Panc1 (cell line): Measurements from ENCODE around the gene WDR64. TPM values are rescaled to one million over a fixed set of nuclear protein-coding genes. Genes with fewer than 3 reads are reported as not detected.

Experiments
- ATAC-seq: fragments of 200-7000 bp; cut with Tn5 transposase; 2 replicates; pipeline ENCODE4 v1.9.1; 2020; ENCODE audit warnings: mild to moderate bottlenecking, moderate library complexity
- BruUV-seq: library from RNA; stranded (reverse); fragments of 400-500 nt; replicated peaks from 2 replicates; lab custom pipeline; 2021; lab: Mats Ljungman, UMichigan
- CTCF ChIA-PET: fragments of 300-600 bp; sonication (Branson Sonifier 250); formaldehyde crosslinking; loops from one replicate; lab custom pipeline; 2022; ENCODE audit warnings: antibody characterized with exemption; lab: Charles Lee
- POLR2A ChIA-PET: fragments of 300-600 bp; sonication (Branson Sonifier 250); formaldehyde crosslinking; loops from one replicate; lab custom pipeline; 2022; ENCODE audit warnings: antibody characterized with exemption; lab: Charles Lee
- DNase-seq: peaks from one replicate; pipeline ENCODE4 v3.0.0-alpha.2; 2010; ENCODE audit warnings: low read depth, low spot score
- H3K27ac ChIP-seq: 2 replicates; pipeline ENCODE4 v1.5.1; 2011; ENCODE audit warnings: mild to moderate bottlenecking, low read length, inconsistent platforms
- H3K27me3 ChIP-seq: fragments of 200-500 bp; sonication (Bioruptor generic); 2 replicates; pipeline ENCODE4 v1.6.0; 2014; ENCODE audit warnings: low read length, inconsistent platforms; ENCODE audit not compliant: control insufficient read depth, insufficient read depth
- H3K36me3 ChIP-seq: fragments of 200-500 bp; sonication (Bioruptor generic); 2 replicates; pipeline ENCODE4 v1.5.1; 2014; ENCODE audit warnings: inconsistent platforms, mild to moderate bottlenecking, low read length, moderate library complexity; ENCODE audit not compliant: control insufficient read depth, insufficient read depth
- H3K4me1 ChIP-seq: 2 replicates; pipeline ENCODE4 v1.5.1; 2011; ENCODE audit warnings: inconsistent platforms, mild to moderate bottlenecking, low read length, moderate library complexity; ENCODE audit not compliant: control insufficient read depth, insufficient read depth
- H3K4me3 ChIP-seq, 2 experiments: 2 replicates each; pipeline ENCODE4 v1.5.1; 2011 to 2012; ENCODE audit warnings: low read depth in 2 of 2, low read length in 2 of 2, mild to moderate bottlenecking in 2 of 2, inconsistent platforms in 1 of 2, moderate library complexity in 1 of 2
- H3K9me3 ChIP-seq: fragments of 200-500 bp; sonication (Bioruptor generic); 2 replicates; pipeline ENCODE4 v1.5.1; 2014; ENCODE audit warnings: low read depth, mild to moderate bottlenecking, inconsistent platforms, low read length, moderate library complexity; ENCODE audit not compliant: control insufficient read depth, insufficient read depth
- CTCF ChIP-seq: fragments of 450-650 bp; IDR thresholded peaks from 2 replicates; pipeline ENCODE4 v1.5.1; 2017; ENCODE audit warnings: mild to moderate bottlenecking
- POLR2AphosphoS5 ChIP-seq: IDR thresholded peaks from 2 replicates; pipeline ENCODE4 v1.6.1; 2012; ENCODE audit warnings: mild to moderate bottlenecking, low read depth, low read length, moderate library complexity
- REST ChIP-seq, 2 experiments: IDR thresholded peaks; 2 replicates each; pipeline ENCODE4 v1.6.1; 2011 to 2012; ENCODE audit warnings: low read depth in 2 of 2, control low read depth in 1 of 2, low read length in 1 of 2, mild to moderate bottlenecking in 1 of 2, moderate library complexity in 1 of 2; ENCODE audit not compliant: insufficient read depth in 1 of 2
- SIN3A ChIP-seq: IDR thresholded peaks from 2 replicates; pipeline ENCODE4 v1.6.1; 2012; ENCODE audit warnings: low read depth, mild to moderate bottlenecking, low read length, moderate library complexity, borderline replicate concordance; ENCODE audit not compliant: insufficient read depth
- TCF7L2 ChIP-seq: IDR thresholded peaks from 2 replicates; pipeline ENCODE4 v1.6.1; 2011; ENCODE audit warnings: mild to moderate bottlenecking, low read depth, low read length, inconsistent platforms
- in situ Hi-C: cut with HindIII; loops from 2 replicates; pipeline ENCODE4 v1.10.0; 2016; ENCODE audit warnings: low sequenced_read_pairs, low pct_unique_long_range_greater_than_20kb
- intact Hi-C: fragments of 100-400 bp; cut with micrococcal nuclease; formaldehyde crosslinking; loops from one replicate; pipeline ENCODE4 v1.10.0; 2022; ENCODE audit not compliant: unreplicated experiment
- total RNA-seq: library from RNA; stranded (reverse); gene quantifications from one replicate; pipeline ENCODE4 v1.2.1, GENCODE V29; 2021; ENCODE audit not compliant: unreplicated experiment

Gene WDR64
- total RNA-seq, 1 experiment from 2014 or later: not detected

DNA sequence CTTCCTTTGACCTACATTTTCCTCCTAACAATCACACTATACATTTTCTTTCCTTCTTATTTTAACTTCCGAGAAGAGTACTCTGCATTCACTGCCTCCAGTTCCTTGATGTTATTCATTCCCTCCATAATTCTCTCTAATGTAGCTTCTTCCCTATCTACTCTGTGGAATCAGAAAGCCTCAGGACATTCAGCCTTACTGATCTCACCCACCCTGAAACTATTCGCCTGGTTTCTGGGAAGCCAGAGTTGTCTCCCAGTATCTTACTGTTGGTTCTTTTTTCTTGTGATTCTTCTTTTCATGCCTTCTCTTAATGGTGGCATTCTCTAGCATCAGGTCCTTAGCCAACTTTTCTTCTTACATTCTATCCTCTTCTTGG, 45.5 kb downstream of the WDR64 start:
- no TSS peak for BruUV-seq
- Histone ChIP-seq H3K27me3 (no peaks in the 10 kb centered on the region), H3K4me3 (no peak overlapping the region), H3K4me1 (no peaks in the 10 kb centered on the region), H3K36me3 (no peaks in the 10 kb centered on the region), H3K27ac (no peak overlapping the region), H3K9me3 (no peaks in the 10 kb centered on the region)
- in situ Hi-C loops (no loop called here), intact Hi-C loops (no loop called here)
- POLR2A ChIA-PET: no interaction called here
- ATAC-seq: no peak
- CTCF ChIA-PET: no interaction called here
- TF ChIP-seq POLR2AphosphoS5: no peak
- TF ChIP-seq REST (IDR thresholded peaks at IDR 0.05; ENCODE audit: insufficient read depth in 1 of 2, low read depth in 2 of 2, low read length in 1 of 2): no peak
- TF ChIP-seq SIN3A: no peak
- no peak for TF ChIP-seq TCF7L2
- TF ChIP-seq CTCF: no peak
- DNase-seq: no peak

GRCh38 chr1:241698177-241698576, 46.1 kb downstream of the WDR64 start:
- Histone ChIP-seq H3K9me3 (no peaks in the 10 kb centered on the region), H3K27ac (no peak overlapping the region), H3K4me3 (no peak overlapping the region), H3K27me3 (no peaks in the 10 kb centered on the region), H3K36me3 (no peaks in the 10 kb centered on the region), H3K4me1 (no peaks in the 10 kb centered on the region)
- ChIA-PET POLR2A (no interaction called here), CTCF (no interaction called here)
- BruUV-seq: no TSS peak
- intact Hi-C loops (no loop called here), in situ Hi-C loops (no loop called here)
- no peak for DNase-seq
- no peak for ATAC-seq
- TF ChIP-seq POLR2AphosphoS5 (no peak), CTCF (no peak), SIN3A (no peak), REST (IDR thresholded peaks at IDR 0.05; ENCODE audit: insufficient read depth in 1 of 2, low read depth in 2 of 2, low read length in 1 of 2) (no peak)
